Astrocyte of the spinal cord (primary cell): ENCODE results near the gene TTC33.
"Not testable (repeated sequence)": the region's sequence is repeated elsewhere in the genome, so short reads cannot be mapped to it uniquely, and the experiment has no call there.

Source experiments
- DNase-seq: peaks from one replicate; pipeline ENCODE4 v3.0.0; 2011; ENCODE audit warnings: low read depth, low spot score
- H3K4me3 ChIP-seq: 2 replicates; pipeline ENCODE4 v1.5.1; 2011; ENCODE audit warnings: low read depth, mild to moderate bottlenecking, low read length, moderate library complexity
- CTCF ChIP-seq: IDR thresholded peaks from 2 replicates; pipeline ENCODE4 v1.5.1; 2012; ENCODE audit warnings: low read depth, mild to moderate bottlenecking, low read length, inconsistent platforms
- in situ Hi-C: cut with HindIII; loops from 2 replicates; pipeline ENCODE4 v1.10.0; 2017; ENCODE audit warnings: low sequenced_read_pairs

TTC33 gene

GRCh38 chr5:40797273-40798011 lies 41.7 kb upstream of the TTC33 start:
- peak; percentile 79 for DNase-seq
- H3K4me3 ChIP-seq = peak overlapping the region; percentile 89
- no peak for TF ChIP-seq CTCF
- in situ Hi-C loops = no loop called here

- in situ Hi-C loops = no loop called here
- TF ChIP-seq CTCF = no peak
- peak overlapping the region; percentile 89 for H3K4me3 ChIP-seq
- DNase-seq = peak; percentile 30
Measured at GRCh38 chr5:40796487-40796889, 40.7 kb upstream of the TTC33 start.

GRCh38 chr5:40794877-40795276 lies 39.1 kb upstream of the TTC33 start:
- in situ Hi-C loops, DNase-seq, H3K4me3 ChIP-seq: not testable (repeated sequence)

- in situ Hi-C loops, DNase-seq, H3K4me3 ChIP-seq: not testable (repeated sequence)
Measured at GRCh38 chr5:40794340-40794739, 38.6 kb upstream of the TTC33 start.

GRCh38 chr5:40792691-40793090 lies 36.9 kb upstream of the TTC33 start:
- DNase-seq, in situ Hi-C loops, H3K4me3 ChIP-seq: not testable (repeated sequence)

GRCh38 chr5:40791715-40792139 lies 36.0 kb upstream of the TTC33 start:
- H3K4me3 ChIP-seq = no peak overlapping the region
- in situ Hi-C loops = no loop called here
- no peak for TF ChIP-seq CTCF
- no peak for DNase-seq

- in situ Hi-C loops = no loop called here
- TF ChIP-seq CTCF = no peak
- DNase-seq = no peak
- H3K4me3 ChIP-seq = no peak overlapping the region
Measured at GRCh38 chr5:40790947-40791593, 35.3 kb upstream of the TTC33 start.

GRCh38 chr5:40788941-40789340 lies 33.2 kb upstream of the TTC33 start:
- in situ Hi-C loops, DNase-seq, H3K4me3 ChIP-seq: not testable (repeated sequence)

- H3K4me3 ChIP-seq = no peak overlapping the region
- DNase-seq = no peak
- TF ChIP-seq CTCF = no peak
- in situ Hi-C loops = no loop called here
Measured at GRCh38 chr5:40787986-40788385, 32.2 kb upstream of the TTC33 start.

- in situ Hi-C loops, H3K4me3 ChIP-seq, DNase-seq: not testable (repeated sequence)
Measured at GRCh38 chr5:40786664-40787063, 30.9 kb upstream of the TTC33 start.
